KMS-11 (cell line): ENCODE data around the gene ST14.

Experiments
- H2AFZ ChIP-seq: fragments of 200-600 bp; sonication (generic); 2 replicates; pipeline ENCODE4 v1.6.1; 2016; ENCODE audit warnings: antibody characterized with exemption, mixed run types, low read depth
- H3K27ac ChIP-seq: fragments of 200-600 bp; sonication (generic); 2 replicates; pipeline ENCODE4 v1.6.1; 2016; ENCODE audit warnings: mild to moderate bottlenecking, mixed run types
- H3K27me3 ChIP-seq: fragments of 200-600 bp; sonication (generic); 2 replicates; pipeline ENCODE4 v1.6.1; 2017; ENCODE audit warnings: mild to moderate bottlenecking, low read depth, mixed run types, moderate library complexity; ENCODE audit not compliant: insufficient read depth
- H3K36me3 ChIP-seq: fragments of 200-600 bp; sonication (generic); 2 replicates; pipeline ENCODE4 v1.6.1; 2017; ENCODE audit warnings: mild to moderate bottlenecking, mixed run types; ENCODE audit not compliant: insufficient read depth
- H3K4me1 ChIP-seq: fragments of 200-600 bp; sonication (generic); 2 replicates; pipeline ENCODE4 v1.6.1; 2016; ENCODE audit warnings: mild to moderate bottlenecking, low read depth, mixed run types; ENCODE audit not compliant: poor library complexity, severe bottlenecking
- H3K4me2 ChIP-seq: fragments of 200-600 bp; sonication (generic); 2 replicates; pipeline ENCODE4 v1.7.0; 2016; ENCODE audit warnings: mild to moderate bottlenecking, mixed run types
- H3K4me3 ChIP-seq: fragments of 200-600 bp; sonication (generic); IDR thresholded peaks from 2 replicates; pipeline ENCODE4 v1.6.1; 2017; ENCODE audit warnings: low read depth, low read length, mixed read lengths; ENCODE audit not compliant: insufficient read depth
- H3K79me2 ChIP-seq: fragments of 200-600 bp; sonication (generic); 2 replicates; pipeline ENCODE4 v1.6.1; 2016; ENCODE audit warnings: low read depth, mixed run types; ENCODE audit not compliant: insufficient read depth
- H3K9ac ChIP-seq: fragments of 200-600 bp; sonication (generic); 2 replicates; pipeline ENCODE4 v1.6.1; 2016; ENCODE audit warnings: mild to moderate bottlenecking, mixed run types
- H4K20me1 ChIP-seq: fragments of 200-600 bp; sonication (generic); 2 replicates; pipeline ENCODE4 v1.6.1; 2016; ENCODE audit warnings: mild to moderate bottlenecking, mixed run types; ENCODE audit not compliant: insufficient read depth
- CTCF ChIP-seq: fragments of 200-600 bp; sonication (generic); conservative IDR thresholded peaks from 2 replicates; pipeline ENCODE4 v1.6.1; 2017; ENCODE audit warnings: low read depth, mild to moderate bottlenecking, antibody characterized with exemption, low read length, moderate library complexity, mixed read lengths

ST14 gene

GRCh38 chr11:130177782-130178181 lies 18.2 kb downstream of the ST14 start:
- Histone ChIP-seq H3K4me1 (peaks cover 77% of the 10 kb centered on the region), H2AFZ (no peak overlapping the region), H3K27ac (peak overlapping the region; percentile 93; the same call in 1 of the 2 replicates), H3K4me3 (no peak overlapping the region), H4K20me1 (no peaks in the 10 kb centered on the region), H3K4me2 (peak overlapping the region; percentile 98; the same call in 1 of the 2 replicates), H3K27me3 (no peaks in the 10 kb centered on the region), H3K79me2 (peaks cover 67% of the 10 kb centered on the region), H3K36me3 (no peaks in the 10 kb centered on the region), H3K9ac (no peak overlapping the region)
- TF ChIP-seq CTCF: no peak

GRCh38 chr11:130178441-130179339 lies 19.1 kb downstream of the ST14 start:
- peak overlapping the region; percentile 93 for H3K27ac ChIP-seq
- no peaks in the 10 kb centered on the region for H3K27me3 ChIP-seq
- H3K9ac ChIP-seq: peak overlapping the region; percentile 65; the same call in 1 of the 2 replicates
- no peak for TF ChIP-seq CTCF
- H4K20me1 ChIP-seq: no peaks in the 10 kb centered on the region
- H3K4me1 ChIP-seq: peaks cover 86% of the 10 kb centered on the region
- H3K4me2 ChIP-seq: peak overlapping the region; percentile 98
- no peak overlapping the region for H3K4me3 ChIP-seq
- no peaks in the 10 kb centered on the region for H3K36me3 ChIP-seq
- H3K79me2 ChIP-seq: peaks cover 69% of the 10 kb centered on the region
- H2AFZ ChIP-seq: no peak overlapping the region

- Histone ChIP-seq H4K20me1 (no peaks in the 10 kb centered on the region), H2AFZ (no peak overlapping the region), H3K27ac (peak overlapping the region; percentile 93), H3K36me3 (no peaks in the 10 kb centered on the region), H3K4me2 (peak overlapping the region; percentile 98), H3K4me1 (peaks cover 83% of the 10 kb centered on the region), H3K9ac (peak overlapping the region; percentile 65), H3K4me3 (no peak overlapping the region), H3K79me2 (peaks cover 73% of the 10 kb centered on the region), H3K27me3 (no peaks in the 10 kb centered on the region)
- no peak for TF ChIP-seq CTCF
These were observed 20.1 kb downstream of the ST14 start for GRCh38 chr11:130179396-130180306.

GRCh38 chr11:130180491-130180890 lies 20.9 kb downstream of the ST14 start:
- Histone ChIP-seq H3K27me3 (no peaks in the 10 kb centered on the region), H3K36me3 (no peaks in the 10 kb centered on the region), H3K4me3 (no peak overlapping the region), H3K9ac (peak overlapping the region; percentile 65), H3K4me1 (peaks cover 79% of the 10 kb centered on the region), H3K27ac (peak overlapping the region; percentile 93), H4K20me1 (no peaks in the 10 kb centered on the region), H2AFZ (no peak overlapping the region), H3K79me2 (peaks cover 82% of the 10 kb centered on the region), H3K4me2 (peak overlapping the region; percentile 98)
- TF ChIP-seq CTCF: no peak
